SU-DHL-6 (cell line): Measurements from ENCODE around the gene TENT4A.

Experiments used
- H2AFZ ChIP-seq: fragments of 200-600 bp; sonication (generic); 2 replicates; pipeline ENCODE4 v1.6.1; 2014; ENCODE audit warnings: low read depth, mild to moderate bottlenecking, moderate library complexity, mixed read lengths, antibody characterized with exemption, low read length; ENCODE audit not compliant: severe bottlenecking
- H3F3A ChIP-seq: fragments of 200-600 bp; shearing (Covaris generic); 2 replicates; pipeline ENCODE4 v1.6.0; 2016; ENCODE audit warnings: antibody characterized with exemption, mild to moderate bottlenecking; ENCODE audit not compliant: insufficient read depth
- H3K27ac ChIP-seq: fragments of 200-600 bp; sonication (generic); 2 replicates; pipeline ENCODE4 v1.5.1; 2016; ENCODE audit warnings: low read depth, mild to moderate bottlenecking, low read length, moderate library complexity, mixed read lengths
- H3K27me3 ChIP-seq: fragments of 200-600 bp; sonication (generic), shearing (Covaris generic); 2 replicates; pipeline ENCODE4 v1.6.0; 2014; ENCODE audit warnings: mild to moderate bottlenecking, low read length
- H3K36me3 ChIP-seq: fragments of 200-600 bp; sonication (generic); 2 replicates; pipeline ENCODE4 v1.6.1; 2014; ENCODE audit warnings: mild to moderate bottlenecking, low read length, mixed read lengths
- H3K4me2 ChIP-seq: fragments of 300-600, 200-600 bp; shearing (Covaris generic), sonication (generic); 2 replicates; pipeline ENCODE4 v1.6.0; 2014; ENCODE audit warnings: low read length, low read depth, mild to moderate bottlenecking; ENCODE audit not compliant: poor library complexity, severe bottlenecking
- H3K4me3 ChIP-seq: fragments of 200-600 bp; sonication (generic); 2 replicates; pipeline ENCODE4 v1.5.1; 2014; ENCODE audit warnings: antibody characterized with exemption, low read length, mild to moderate bottlenecking, mixed read lengths; ENCODE audit not compliant: insufficient read depth, poor library complexity, severe bottlenecking
- H3K79me2 ChIP-seq: fragments of 200-600 bp; sonication (generic); 2 replicates; pipeline ENCODE4 v1.6.1; 2014; ENCODE audit warnings: mild to moderate bottlenecking, low read length, moderate library complexity; ENCODE audit not compliant: insufficient read depth
- H3K9ac ChIP-seq: fragments of 200-600 bp; sonication (generic); 2 replicates; pipeline ENCODE4 v1.7.0; 2014; ENCODE audit warnings: mild to moderate bottlenecking, low read length
- H3K9me2 ChIP-seq: fragments of 200-600 bp; sonication (generic); replicated peaks from 2 replicates; pipeline ENCODE4 v1.6.1; 2014; ENCODE audit warnings: low read length; ENCODE audit not compliant: insufficient read depth
- H3K9me3 ChIP-seq: fragments of 200-600 bp; sonication (generic); 2 replicates; pipeline ENCODE4 v1.6.1; 2014; ENCODE audit warnings: low read length, mixed read lengths; ENCODE audit not compliant: insufficient read depth
- H4K20me1 ChIP-seq: fragments of 200-600 bp; sonication (generic); 2 replicates; pipeline ENCODE4 v1.6.1; 2014; ENCODE audit warnings: low read depth, mild to moderate bottlenecking, antibody characterized with exemption, low read length, moderate library complexity, mixed read lengths
- EZH2phosphoT487 ChIP-seq: fragments of 200-600 bp; sonication (generic), shearing (Covaris generic); conservative IDR thresholded peaks from 2 replicates; pipeline ENCODE4 v1.6.1; 2018; ENCODE audit warnings: mild to moderate bottlenecking, antibody characterized with exemption, low read length, moderate library complexity, mixed read lengths
- TF ChIP-seq, protein P1 (sequence below): fragments of 200-600 bp; sonication (generic); IDR thresholded peaks from one replicate; pipeline ENCODE4 v1.5.1; 2017; ENCODE audit warnings: antibody characterized with exemption, mild to moderate bottlenecking, low read length, moderate library complexity; ENCODE audit not compliant: insufficient read depth, poor library complexity, severe bottlenecking

The TENT4A gene

DNA sequence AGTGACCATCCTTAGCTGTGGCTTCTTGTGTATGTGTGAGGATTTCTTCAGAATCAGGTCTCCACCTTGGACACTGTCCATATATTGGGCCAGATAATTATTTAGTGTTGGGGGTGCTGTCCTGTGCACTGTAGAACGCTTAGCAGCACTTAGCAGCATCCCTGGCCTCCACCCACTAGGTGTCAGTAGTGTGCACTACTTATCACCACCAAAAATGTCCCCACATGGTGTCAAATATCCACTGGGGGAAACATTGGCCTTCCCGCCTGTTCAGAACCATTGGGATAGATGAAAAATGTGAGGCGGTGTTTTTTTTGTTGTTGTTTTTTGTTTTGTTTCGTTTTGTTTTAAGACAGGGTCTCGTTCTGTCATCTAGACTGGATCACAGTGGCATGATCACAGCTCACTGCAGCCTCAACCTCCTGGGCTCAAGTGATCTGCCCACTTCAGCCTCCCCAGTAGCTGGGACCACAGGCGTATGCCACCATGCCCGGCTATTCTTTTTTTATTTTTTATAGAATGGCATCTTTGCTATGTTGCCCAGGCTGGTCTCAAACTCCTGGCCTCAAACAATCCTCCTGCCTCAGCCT lies 67.7 kb downstream of the TENT4A start:
- TF ChIP-seq, protein P1, sequence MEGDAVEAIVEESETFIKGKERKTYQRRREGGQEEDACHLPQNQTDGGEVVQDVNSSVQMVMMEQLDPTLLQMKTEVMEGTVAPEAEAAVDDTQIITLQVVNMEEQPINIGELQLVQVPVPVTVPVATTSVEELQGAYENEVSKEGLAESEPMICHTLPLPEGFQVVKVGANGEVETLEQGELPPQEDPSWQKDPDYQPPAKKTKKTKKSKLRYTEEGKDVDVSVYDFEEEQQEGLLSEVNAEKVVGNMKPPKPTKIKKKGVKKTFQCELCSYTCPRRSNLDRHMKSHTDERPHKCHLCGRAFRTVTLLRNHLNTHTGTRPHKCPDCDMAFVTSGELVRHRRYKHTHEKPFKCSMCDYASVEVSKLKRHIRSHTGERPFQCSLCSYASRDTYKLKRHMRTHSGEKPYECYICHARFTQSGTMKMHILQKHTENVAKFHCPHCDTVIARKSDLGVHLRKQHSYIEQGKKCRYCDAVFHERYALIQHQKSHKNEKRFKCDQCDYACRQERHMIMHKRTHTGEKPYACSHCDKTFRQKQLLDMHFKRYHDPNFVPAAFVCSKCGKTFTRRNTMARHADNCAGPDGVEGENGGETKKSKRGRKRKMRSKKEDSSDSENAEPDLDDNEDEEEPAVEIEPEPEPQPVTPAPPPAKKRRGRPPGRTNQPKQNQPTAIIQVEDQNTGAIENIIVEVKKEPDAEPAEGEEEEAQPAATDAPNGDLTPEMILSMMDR, result peak; percentile 59
- TF ChIP-seq EZH2phosphoT487, result no peak
- no peak overlapping the region for H3K4me2 ChIP-seq
- no peak overlapping the region for H3K9ac ChIP-seq
- H3K79me2 ChIP-seq, result no peaks in the 10 kb centered on the region
- no peak overlapping the region for H3K4me3 ChIP-seq
- H3K9me3 ChIP-seq, result no peaks in the 10 kb centered on the region
- H3K9me2 ChIP-seq, result no peaks in the 10 kb centered on the region
- H3F3A ChIP-seq, result no peaks in the 10 kb centered on the region
- H3K27me3 ChIP-seq, result no peaks in the 10 kb centered on the region
- H3K27ac ChIP-seq, result no peak overlapping the region
- H3K36me3 ChIP-seq, result no peaks in the 10 kb centered on the region
- H4K20me1 ChIP-seq, result no peaks in the 10 kb centered on the region
- H2AFZ ChIP-seq, result no peak overlapping the region

DNA sequence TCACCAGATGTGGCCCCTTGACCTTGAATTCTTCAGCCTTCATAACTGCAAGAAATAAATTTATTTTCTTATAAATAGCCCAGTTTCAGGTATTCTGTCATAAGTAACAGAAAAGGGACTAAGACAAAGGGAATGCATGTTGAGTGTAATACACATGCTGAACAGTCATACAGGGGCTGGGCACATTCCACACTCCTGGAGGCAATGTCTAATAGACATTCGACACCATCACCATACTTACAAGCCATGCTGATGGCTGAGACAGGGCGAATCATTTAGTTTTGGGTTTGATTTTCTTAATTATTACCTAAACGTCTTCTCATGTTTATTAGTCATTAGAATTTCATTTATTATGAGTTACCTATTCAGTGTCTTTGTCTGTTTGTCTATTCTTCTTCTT lies 68.5 kb downstream of the TENT4A start:
- Histone ChIP-seq H3K27ac (no peak overlapping the region), H3F3A (no peaks in the 10 kb centered on the region), H3K9me2 (no peaks in the 10 kb centered on the region), H4K20me1 (no peaks in the 10 kb centered on the region), H3K79me2 (no peaks in the 10 kb centered on the region), H3K4me3 (no peak overlapping the region), H3K9ac (no peak overlapping the region), H3K27me3 (no peaks in the 10 kb centered on the region), H3K9me3 (no peaks in the 10 kb centered on the region), H3K4me2 (no peak overlapping the region), H2AFZ (no peak overlapping the region), H3K36me3 (no peaks in the 10 kb centered on the region)
- TF ChIP-seq, protein P1, result no peak
- TF ChIP-seq EZH2phosphoT487, result no peak

DNA sequence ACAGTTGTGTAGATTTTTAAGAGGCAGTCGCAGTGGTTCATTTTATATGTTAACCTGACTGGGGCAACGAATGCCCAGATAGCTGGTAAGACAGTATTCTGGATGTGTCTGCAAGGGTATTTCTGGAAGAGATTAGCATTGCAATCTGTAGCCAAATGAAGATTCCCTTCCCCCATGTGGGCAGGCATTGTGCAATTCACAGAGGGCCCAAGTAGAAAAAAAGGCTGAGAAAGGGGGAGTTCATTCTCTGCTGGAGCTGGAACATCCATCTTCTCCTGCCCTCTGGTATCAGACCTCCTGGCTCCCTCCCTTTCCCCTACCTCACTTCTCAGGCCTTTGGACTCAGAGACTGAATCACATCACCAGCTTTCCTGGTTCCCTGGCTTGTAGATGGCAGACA lies 70.6 kb downstream of the TENT4A start:
- Histone ChIP-seq H3K9me3 (no peaks in the 10 kb centered on the region), H3K36me3 (no peaks in the 10 kb centered on the region), H3K4me3 (no peak overlapping the region), H3K4me2 (no peak overlapping the region), H3F3A (no peaks in the 10 kb centered on the region), H3K27ac (no peak overlapping the region), H3K9ac (no peak overlapping the region), H2AFZ (no peak overlapping the region), H3K79me2 (no peaks in the 10 kb centered on the region), H3K27me3 (no peaks in the 10 kb centered on the region), H3K9me2 (no peaks in the 10 kb centered on the region), H4K20me1 (no peaks in the 10 kb centered on the region)
- TF ChIP-seq, protein P1, result no peak
- TF ChIP-seq EZH2phosphoT487, result no peak
